ENCODE data around the gene ARMC9. TPM values are rescaled to one million over a fixed set of nuclear protein-coding genes. Genes with fewer than 3 reads are reported as not detected.

The ARMC9 gene
- total and polyA plus RNA-seq, 2 experiments from 2014 or later = 22.5 to 23.7 TPM

- WGBS (ENCODE audit: low lambda C conversion rate, missing lambda C conversion rate) = 93% methylated on average over 14 of the region's 14 CpGs
- no peaks in the 10 kb centered on the region for H3K9me2 ChIP-seq (replicated peaks; ENCODE audit: insufficient read depth)
- TF ChIP-seq CTCF (IDR thresholded peaks at IDR 0.05; ENCODE audit: poor library complexity) (no peak), EZH2 (IDR thresholded peaks at IDR 0.05; ENCODE audit: borderline replicate concordance) (no peak), EZH2phosphoT487 (IDR thresholded peaks at IDR 0.05; ENCODE audit: low read depth, severe bottlenecking, unreplicated experiment) (no peak)
- no peaks in the 10 kb centered on the region for H4K20me1 ChIP-seq (ENCODE audit: insufficient read depth, poor library complexity, severe bottlenecking)
- H3K27me3 ChIP-seq = peaks cover 13% of the 10 kb centered on the region
- H3K9me3 ChIP-seq (ENCODE audit: low read depth) = no peaks in the 10 kb centered on the region
- H3K4me3 ChIP-seq = no peak overlapping the region
- H3K4me1 ChIP-seq (ENCODE audit: insufficient read depth) = peaks cover 13% of the 10 kb centered on the region
- no peaks in the 10 kb centered on the region for H3K79me2 ChIP-seq
- no peak for DNase-seq (ENCODE audit: low spot score)
- no peak overlapping the region for H3K4me2 ChIP-seq
- no peak overlapping the region for H2AFZ ChIP-seq
- H3K27ac ChIP-seq = no peak overlapping the region
- H3K36me3 ChIP-seq (replicated peaks; ENCODE audit: insufficient read depth, low read depth) = no peaks in the 10 kb centered on the region
Observed at GRCh38 chr2:231392431-231393148, 194.2 kb downstream of the ARMC9 start.

- H3K4me3 ChIP-seq = no peak overlapping the region
- H4K20me1 ChIP-seq (ENCODE audit: insufficient read depth, poor library complexity, severe bottlenecking) = no peaks in the 10 kb centered on the region
- peaks cover 13% of the 10 kb centered on the region for H3K27me3 ChIP-seq
- no peaks in the 10 kb centered on the region for H3K36me3 ChIP-seq (replicated peaks; ENCODE audit: insufficient read depth, low read depth)
- peak; percentile 16 for TF ChIP-seq CTCF (IDR thresholded peaks at IDR 0.05; ENCODE audit: poor library complexity)
- no peak for TF ChIP-seq EZH2 (IDR thresholded peaks at IDR 0.05; ENCODE audit: borderline replicate concordance)
- no peaks in the 10 kb centered on the region for H3K9me3 ChIP-seq (ENCODE audit: low read depth)
- no peaks in the 10 kb centered on the region for H3K79me2 ChIP-seq
- H3K4me2 ChIP-seq = no peak overlapping the region
- H3K4me1 ChIP-seq (ENCODE audit: insufficient read depth) = peaks cover 8% of the 10 kb centered on the region
- no peak for DNase-seq (ENCODE audit: low spot score)
- H3K9me2 ChIP-seq (replicated peaks; ENCODE audit: insufficient read depth) = no peaks in the 10 kb centered on the region
- no peak overlapping the region for H2AFZ ChIP-seq
- H3K27ac ChIP-seq = no peak overlapping the region
- 81% methylated on average over 16 of the region's 17 CpGs for WGBS (ENCODE audit: low lambda C conversion rate, missing lambda C conversion rate)
Observed at GRCh38 chr2:231393149-231394131, 195.0 kb downstream of the ARMC9 start.

GRCh38 chr2:231394211-231395141, 196.0 kb downstream of the ARMC9 start:
- no peak overlapping the region for H2AFZ ChIP-seq
- WGBS (ENCODE audit: low lambda C conversion rate, missing lambda C conversion rate) = 81% methylated on average over 13 of the region's 13 CpGs
- peak; percentile 39 for DNase-seq (ENCODE audit: low spot score)
- H3K79me2 ChIP-seq = no peaks in the 10 kb centered on the region
- peaks cover 13% of the 10 kb centered on the region for H3K27me3 ChIP-seq
- TF ChIP-seq EZH2 (IDR thresholded peaks at IDR 0.05; ENCODE audit: borderline replicate concordance) (peak; percentile 36), EZH2phosphoT487 (IDR thresholded peaks at IDR 0.05; ENCODE audit: low read depth, severe bottlenecking, unreplicated experiment) (no peak), CTCF (IDR thresholded peaks at IDR 0.05; ENCODE audit: poor library complexity) (peak; percentile 23)
- H3K36me3 ChIP-seq (replicated peaks; ENCODE audit: insufficient read depth, low read depth) = no peaks in the 10 kb centered on the region
- peaks cover 6% of the 10 kb centered on the region for H3K4me1 ChIP-seq (ENCODE audit: insufficient read depth)
- no peak overlapping the region for H3K27ac ChIP-seq
- peak overlapping the region; percentile 84 for H3K4me2 ChIP-seq
- H3K9me3 ChIP-seq (ENCODE audit: low read depth) = no peaks in the 10 kb centered on the region
- no peaks in the 10 kb centered on the region for H4K20me1 ChIP-seq (ENCODE audit: insufficient read depth, poor library complexity, severe bottlenecking)
- H3K9me2 ChIP-seq (replicated peaks; ENCODE audit: insufficient read depth) = no peaks in the 10 kb centered on the region
- H3K4me3 ChIP-seq = no peak overlapping the region
